Measurements from ENCODE around the gene PARD3B.
A peak's percentile ranks its signal among the peaks of the same experiment; 100 is the strongest.

PARD3B gene

GRCh38 chr2:205405194-205405593, 859.9 kb downstream of the PARD3B start:
- DNase-seq (ENCODE audit: low read depth) = peak; percentile 46

- DNase-seq (ENCODE audit: low read depth) = peak; percentile 79
Observed at GRCh38 chr2:205405752-205406151, 860.5 kb downstream of the PARD3B start.

- DNase-seq (ENCODE audit: low read depth) = peak; percentile 53
Observed at GRCh38 chr2:205407984-205408383, 862.7 kb downstream of the PARD3B start.

GRCh38 chr2:205408696-205409095, 863.4 kb downstream of the PARD3B start:
- DNase-seq (ENCODE audit: low read depth) = no peak

- no peak for DNase-seq (ENCODE audit: low read depth)
Observed at GRCh38 chr2:205409411-205409810, 864.1 kb downstream of the PARD3B start.

- no peak for DNase-seq (ENCODE audit: low read depth)
Observed at GRCh38 chr2:205411558-205411957, 866.3 kb downstream of the PARD3B start.

- DNase-seq (ENCODE audit: low read depth) = no peak
Observed at GRCh38 chr2:205424326-205424725, 879.1 kb downstream of the PARD3B start.

- no peak for DNase-seq (ENCODE audit: low read depth)
Observed at GRCh38 chr2:205425102-205425501, 879.8 kb downstream of the PARD3B start.

GRCh38 chr2:205427112-205427511, 881.8 kb downstream of the PARD3B start:
- peak; percentile 37 for DNase-seq (ENCODE audit: low read depth)

GRCh38 chr2:205428811-205429210, 883.5 kb downstream of the PARD3B start:
- no peak for DNase-seq (ENCODE audit: low read depth)

- DNase-seq (ENCODE audit: low read depth) = peak; percentile 14
Observed at GRCh38 chr2:205435970-205436369, 890.7 kb downstream of the PARD3B start.

- DNase-seq (ENCODE audit: low read depth) = peak; percentile 8
Observed at GRCh38 chr2:205438241-205438640, 893.0 kb downstream of the PARD3B start.

- DNase-seq (ENCODE audit: low read depth) = no peak
Observed at GRCh38 chr2:205439621-205440020, 894.3 kb downstream of the PARD3B start.

GRCh38 chr2:205441524-205441923, 896.2 kb downstream of the PARD3B start:
- no peak for DNase-seq (ENCODE audit: low read depth)

GRCh38 chr2:205448189-205448588, 902.9 kb downstream of the PARD3B start:
- DNase-seq (ENCODE audit: low read depth) = no peak

GRCh38 chr2:205451901-205452512, 906.7 kb downstream of the PARD3B start:
- DNase-seq (ENCODE audit: low read depth) = no peak

GRCh38 chr2:205453202-205453601, 907.9 kb downstream of the PARD3B start:
- DNase-seq (ENCODE audit: low read depth) = no peak

- no peak for DNase-seq (ENCODE audit: low read depth)
Observed at GRCh38 chr2:205456682-205457081, 911.4 kb downstream of the PARD3B start.

GRCh38 chr2:205460217-205460616, 914.9 kb downstream of the PARD3B start:
- no peak for DNase-seq (ENCODE audit: low read depth)

- no peak for DNase-seq (ENCODE audit: low read depth)
Observed at GRCh38 chr2:205461169-205461568, 915.9 kb downstream of the PARD3B start.

- DNase-seq (ENCODE audit: low read depth) = no peak
Observed at GRCh38 chr2:205461678-205462665, 916.7 kb downstream of the PARD3B start.

GRCh38 chr2:205462681-205463345, 917.5 kb downstream of the PARD3B start:
- no peak for DNase-seq (ENCODE audit: low read depth)

All from non-pigmented ciliary epithelial cell (primary cell).